HepG2 (cell line): ENCODE data around the gene CAPN11. TPM values are rescaled to one million over a fixed set of nuclear protein-coding genes. Genes with fewer than 3 reads are reported as not detected.

Experiments
- ATRX ChIP-seq: sonication (generic); formaldehyde crosslinking; IDR thresholded peaks from 2 replicates; pipeline ENCODE4 v1.4.0; 2020; ENCODE audit warnings: missing genetic modification reagents, borderline replicate concordance
- BRD4 ChIP-seq: sonication (generic); formaldehyde crosslinking; IDR thresholded peaks from 2 replicates; pipeline ENCODE4 v1.4.0; 2020; ENCODE audit warnings: missing genetic modification reagents
- CBX5 ChIP-seq: sonication (generic); formaldehyde crosslinking; IDR thresholded peaks from 2 replicates; pipeline ENCODE4 v1.4.0; 2020; ENCODE audit warnings: missing genetic modification reagents, borderline replicate concordance
- HIVEP1 ChIP-seq: sonication (generic); formaldehyde crosslinking; IDR thresholded peaks from 2 replicates; pipeline ENCODE4 v1.4.0; 2020; ENCODE audit warnings: mild to moderate bottlenecking, missing genetic modification reagents
- JUND ChIP-seq: sonication (generic); formaldehyde crosslinking; IDR thresholded peaks from 2 replicates; pipeline ENCODE4 v1.8.0; 2022; ENCODE audit warnings: mild to moderate bottlenecking, missing genetic modification reagents
- MEIS1 ChIP-seq: sonication (generic); formaldehyde crosslinking; IDR thresholded peaks from 2 replicates; pipeline ENCODE4 v1.9.0; 2021; ENCODE audit warnings: mild to moderate bottlenecking, missing genetic modification reagents, moderate library complexity, borderline replicate concordance
- PATZ1 ChIP-seq: sonication (generic); formaldehyde crosslinking; IDR thresholded peaks from 2 replicates; pipeline ENCODE4 v1.4.0; 2020; ENCODE audit warnings: missing genetic modification reagents
- PRDM15 ChIP-seq: sonication (generic); formaldehyde crosslinking; IDR thresholded peaks from 2 replicates; pipeline ENCODE4 v1.4.0; 2020; ENCODE audit warnings: missing genetic modification reagents
- RBFOX2 ChIP-seq: fragments of 200-400 bp; formaldehyde crosslinking; IDR thresholded peaks from 2 replicates; pipeline ENCODE4 v1.6.1; 2017; ENCODE audit warnings: low read depth, mild to moderate bottlenecking, low read length
- RXRB ChIP-seq: IDR thresholded peaks from 2 replicates; pipeline ENCODE4 v1.6.1; 2016; ENCODE audit warnings: borderline replicate concordance, missing genetic modification reagents, missing compliant biosample characterization
- SAP130 ChIP-seq: IDR thresholded peaks from 2 replicates; pipeline ENCODE4 v1.6.1; 2016; ENCODE audit warnings: low read depth
- SOX13 ChIP-seq, 3 experiments: fragments of 450-650 bp in 1 of 3; sonication (generic) in 1 of 3; formaldehyde crosslinking in 1 of 3; IDR thresholded peaks in 2 of 3; conservative IDR thresholded peaks in 1 of 3; 2 replicates each; pipeline versions ENCODE4 v1.5.0 to v1.6.1; 2016 to 2020; ENCODE audit warnings: antibody characterized with exemption in 1 of 3, mild to moderate bottlenecking in 1 of 3, missing compliant biosample characterization in 1 of 3, missing genetic modification reagents in 1 of 3, moderate library complexity in 1 of 3
- ZNF180 ChIP-seq: sonication (generic); formaldehyde crosslinking; IDR thresholded peaks from 2 replicates; pipeline ENCODE4 v1.4.0; 2020; ENCODE audit warnings: low read depth, missing genetic modification reagents, borderline replicate concordance
- ZNF253 ChIP-seq: sonication (generic); formaldehyde crosslinking; IDR thresholded peaks from 2 replicates; pipeline ENCODE4 v1.8.0; 2022; ENCODE audit warnings: mild to moderate bottlenecking, missing genetic modification reagents, borderline replicate concordance
- ZNF530 ChIP-seq: sonication (generic); formaldehyde crosslinking; IDR thresholded peaks from 2 replicates; pipeline ENCODE4 v1.5.0; 2020; ENCODE audit warnings: low read depth, mild to moderate bottlenecking, missing genetic modification reagents
- ZNF766 ChIP-seq: sonication (generic); formaldehyde crosslinking; IDR thresholded peaks from 2 replicates; pipeline ENCODE4 v1.5.0; 2020; ENCODE audit warnings: missing genetic modification reagents, borderline replicate concordance
- ZNF768 ChIP-seq: sonication (generic); formaldehyde crosslinking; IDR thresholded peaks from 2 replicates; pipeline ENCODE4 v1.4.0; 2020; ENCODE audit warnings: missing genetic modification reagents
- ZNF780A ChIP-seq: sonication (generic); formaldehyde crosslinking; IDR thresholded peaks from 2 replicates; pipeline ENCODE4 v1.8.0; 2022; ENCODE audit warnings: mild to moderate bottlenecking, missing genetic modification reagents, moderate library complexity
- ZSCAN12 ChIP-seq: sonication (generic); formaldehyde crosslinking; IDR thresholded peaks from 2 replicates; pipeline ENCODE4 v1.9.0; 2021; ENCODE audit warnings: mild to moderate bottlenecking, missing genetic modification reagents
- polyA plus RNA-seq, 8 experiments: library from polyadenylated mRNA; depleted of rRNA in 3 of 8; stranded (reverse) in 7 of 8; unstranded in 1 of 8; fragments of >200 nt; fragmentation: Illumina TruSeq in 4 of 8; extraction: Trizol in 4 of 8; gene quantifications; 2 replicates each; pipeline versions ENCODE4 v1.2.1 to v1.2.3, GENCODE V29; 2011 to 2016; ENCODE audit warnings: low read depth in 4 of 8, missing spikeins in 1 of 8, mixed read lengths in 1 of 8; ENCODE audit not compliant: insufficient read depth in 1 of 8
- total RNA-seq, 5 experiments: library from RNA; depleted of rRNA; stranded (reverse); fragments of >200 nt; fragmentation: Illumina TruSeq; extraction: Trizol; gene quantifications; 2 replicates each; pipeline ENCODE4 v1.2.3, GENCODE V29; 2016; ENCODE audit warnings: low read depth in 1 of 5
- TF ChIP-seq, protein P1 (sequence below): sonication (generic); formaldehyde crosslinking; IDR thresholded peaks from 2 replicates; pipeline ENCODE4 v1.8.0; 2022; ENCODE audit warnings: missing genetic modification reagents, mild to moderate bottlenecking, moderate library complexity, borderline replicate concordance

CAPN11 gene
- total and polyA plus RNA-seq, 2 of the 13 experiments (the other 11 are each of a cell fraction or from before 2014, with no cell fraction given), result 0.07 to 0.11 TPM

DNA sequence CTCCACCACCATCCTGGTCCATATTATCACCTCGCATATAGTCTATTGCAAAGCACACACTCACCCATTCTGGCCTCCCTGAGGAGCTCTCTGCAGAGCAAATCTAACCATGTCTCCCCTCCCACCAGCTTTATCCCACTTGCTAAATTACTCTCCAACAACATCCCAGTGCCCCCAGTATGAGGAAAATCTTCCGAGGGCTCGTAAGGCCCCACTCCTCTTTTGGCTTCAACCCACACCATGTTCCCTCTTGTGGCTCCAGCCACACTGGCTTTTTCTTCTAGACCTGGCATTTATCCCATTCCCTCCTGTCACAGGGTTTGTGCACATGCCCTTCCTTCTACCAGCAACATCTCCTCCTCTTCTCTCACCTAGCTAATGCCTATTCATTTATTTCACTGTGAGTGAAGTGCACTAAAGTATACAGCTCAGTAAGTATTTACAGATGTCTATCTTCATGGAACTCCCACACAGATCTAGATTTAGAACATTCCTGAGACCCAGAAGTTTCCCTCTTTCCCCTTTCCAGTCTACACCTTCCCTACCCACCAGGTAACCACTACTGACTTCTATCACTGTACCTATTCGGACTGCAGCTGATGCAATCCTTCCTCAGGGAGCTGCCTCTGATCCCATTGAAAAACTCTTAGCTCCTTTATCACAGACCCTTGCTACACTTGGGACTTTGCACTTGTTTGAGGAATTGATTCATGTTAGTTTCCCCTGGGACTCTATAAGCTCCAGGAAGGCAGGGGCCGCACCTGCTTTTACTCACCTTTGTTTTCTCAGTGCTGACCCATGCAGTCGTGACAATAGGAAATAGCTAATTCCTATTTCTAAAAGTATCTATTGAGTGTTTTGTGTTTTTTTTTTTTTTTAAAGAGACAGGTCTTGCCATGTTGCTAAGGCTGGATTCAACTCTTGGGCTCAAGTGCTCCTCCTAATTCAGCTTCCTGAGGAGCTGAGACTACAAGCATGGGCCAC, 46.9 kb upstream of the CAPN11 start (continued):
- no peak for TF ChIP-seq PRDM15 (CRISPR knock-in tag)
- no peak for TF ChIP-seq ZNF253 (CRISPR knock-in tag)
- no peak for TF ChIP-seq ZNF180 (CRISPR knock-in tag)
- TF ChIP-seq PATZ1 (CRISPR knock-in tag), result peak; percentile 62; the same call in 1 of the 2 replicates
- TF ChIP-seq RXRB (CRISPR knock-in tag), result peak; percentile 88
- no peak for TF ChIP-seq ZNF780A
- no peak for TF ChIP-seq ATRX (CRISPR knock-in tag)
- TF ChIP-seq JUND (CRISPR knock-in tag), result no peak
- TF ChIP-seq RBFOX2, result 0 out of 2 replicates have a peak, but pooled peaks have one; percentile 8
- peak; percentile 71; the same call in 1 of the 2 replicates for TF ChIP-seq CBX5
- TF ChIP-seq BRD4 (CRISPR knock-in tag), result no peak
- TF ChIP-seq SOX13 (IDR thresholded peaks at IDR 0.05), result peak; percentile 84
- peak in 1 of 2 experiments; percentile 93; a peak in 2 of 4 replicates for TF ChIP-seq SOX13 (CRISPR knock-in tag; conservative IDR thresholded peaks at IDR 0.05 in 1 of 2, IDR thresholded peaks at IDR 0.05 in 1 of 2)
- no peak for TF ChIP-seq ZSCAN12
- TF ChIP-seq ZNF768 (CRISPR knock-in tag), result no peak
- peak; percentile 82 for TF ChIP-seq SAP130
- TF ChIP-seq, protein P1, sequence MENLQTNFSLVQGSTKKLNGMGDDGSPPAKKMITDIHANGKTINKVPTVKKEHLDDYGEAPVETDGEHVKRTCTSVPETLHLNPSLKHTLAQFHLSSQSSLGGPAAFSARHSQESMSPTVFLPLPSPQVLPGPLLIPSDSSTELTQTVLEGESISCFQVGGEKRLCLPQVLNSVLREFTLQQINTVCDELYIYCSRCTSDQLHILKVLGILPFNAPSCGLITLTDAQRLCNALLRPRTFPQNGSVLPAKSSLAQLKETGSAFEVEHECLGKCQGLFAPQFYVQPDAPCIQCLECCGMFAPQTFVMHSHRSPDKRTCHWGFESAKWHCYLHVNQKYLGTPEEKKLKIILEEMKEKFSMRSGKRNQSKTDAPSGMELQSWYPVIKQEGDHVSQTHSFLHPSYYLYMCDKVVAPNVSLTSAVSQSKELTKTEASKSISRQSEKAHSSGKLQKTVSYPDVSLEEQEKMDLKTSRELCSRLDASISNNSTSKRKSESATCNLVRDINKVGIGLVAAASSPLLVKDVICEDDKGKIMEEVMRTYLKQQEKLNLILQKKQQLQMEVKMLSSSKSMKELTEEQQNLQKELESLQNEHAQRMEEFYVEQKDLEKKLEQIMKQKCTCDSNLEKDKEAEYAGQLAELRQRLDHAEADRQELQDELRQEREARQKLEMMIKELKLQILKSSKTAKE (CRISPR knock-in tag), result peak; percentile 48; the same call in 1 of the 2 replicates
- TF ChIP-seq HIVEP1 (CRISPR knock-in tag), result no peak
- TF ChIP-seq ZNF766 (CRISPR knock-in tag), result no peak
- no peak for TF ChIP-seq ZNF530 (CRISPR knock-in tag)
- TF ChIP-seq MEIS1 (CRISPR knock-in tag), result peak; percentile 84; the same call in 1 of the 2 replicates
